ENCODE results near the gene ITIH5. TPM values are rescaled to one million over a fixed set of nuclear protein-coding genes. Genes with fewer than 3 reads are reported as not detected.

The ITIH5 gene
- total and polyA plus RNA-seq, 2 donors: 1.2 to 1.8 TPM

- 26% methylated on average over 3 of the region's 3 CpGs for WGBS
- Histone ChIP-seq H3K4me1 (ENCODE audit: control insufficient read depth in 2 of 2, insufficient read depth in 2 of 2, low read length in 2 of 2) (peaks cover 13 to 32% of the 10 kb centered on the region in 2 donors), H3K27me3 (ENCODE audit: control insufficient read depth in 2 of 2, insufficient read depth in 1 of 2, low read length in 1 of 2) (no peaks in the 10 kb centered on the region), H3K9me3 (ENCODE audit: control insufficient read depth in 2 of 2, insufficient read depth in 1 of 2, low read length in 1 of 2) (no peaks in the 10 kb centered on the region), H3K4me3 (ENCODE audit: low read length in 2 of 2) (no peak overlapping the region), H3K27ac (ENCODE audit: low read depth in 1 of 2, low read length in 1 of 2) (peak overlapping the region; percentile 44 to 76), H3K36me3 (ENCODE audit: control insufficient read depth in 2 of 2, insufficient read depth in 2 of 2, low read length in 1 of 2) (no peaks in the 10 kb centered on the region)
- DNase-seq (ENCODE audit: low read depth in 6 of 9, low spot score in 9 of 9): peak in 6 of 9 donors; percentile 25 to 75 (median 38)
These were observed 65.6 kb downstream of the ITIH5 start for GRCh38 chr10:7601023-7601656.

GRCh38 chr10:7598771-7599170, 68.0 kb downstream of the ITIH5 start:
- H3K27ac ChIP-seq (ENCODE audit: low read depth in 1 of 2, low read length in 1 of 2): no peak overlapping the region
- no peak for DNase-seq (ENCODE audit: low read depth in 6 of 9, low spot score in 9 of 9)
- WGBS: 94% methylated on average over 3 of the region's 3 CpGs

GRCh38 chr10:7596356-7596755, 70.4 kb downstream of the ITIH5 start:
- WGBS: 56% methylated on average over 6 of the region's 6 CpGs
- Histone ChIP-seq H3K4me1 (ENCODE audit: control insufficient read depth in 2 of 2, insufficient read depth in 2 of 2, low read length in 2 of 2) (peaks cover 9 to 22% of the 10 kb centered on the region in 2 donors), H3K4me3 (ENCODE audit: low read length in 2 of 2) (no peak overlapping the region), H3K27ac (ENCODE audit: low read depth in 1 of 2, low read length in 1 of 2) (no peak overlapping the region), H3K36me3 (ENCODE audit: control insufficient read depth in 2 of 2, insufficient read depth in 2 of 2, low read length in 1 of 2) (no peaks in the 10 kb centered on the region), H3K9me3 (ENCODE audit: control insufficient read depth in 2 of 2, insufficient read depth in 1 of 2, low read length in 1 of 2) (no peaks in the 10 kb centered on the region), H3K27me3 (ENCODE audit: control insufficient read depth in 2 of 2, insufficient read depth in 1 of 2, low read length in 1 of 2) (no peaks in the 10 kb centered on the region)
- DNase-seq (ENCODE audit: low read depth in 6 of 9, low spot score in 9 of 9): no peak

More at GRCh38 chr10:7598771-7599170, 68.0 kb downstream of the ITIH5 start:
- Histone ChIP-seq H3K4me3 (ENCODE audit: low read length in 2 of 2) (no peak overlapping the region), H3K9me3 (ENCODE audit: control insufficient read depth in 2 of 2, insufficient read depth in 1 of 2, low read length in 1 of 2) (no peaks in the 10 kb centered on the region), H3K27me3 (ENCODE audit: control insufficient read depth in 2 of 2, insufficient read depth in 1 of 2, low read length in 1 of 2) (no peaks in the 10 kb centered on the region), H3K4me1 (ENCODE audit: control insufficient read depth in 2 of 2, insufficient read depth in 2 of 2, low read length in 2 of 2) (peaks cover 13 to 32% of the 10 kb centered on the region in 2 donors), H3K36me3 (ENCODE audit: control insufficient read depth in 2 of 2, insufficient read depth in 2 of 2, low read length in 1 of 2) (no peaks in the 10 kb centered on the region)

- H3K27me3 ChIP-seq (ENCODE audit: control insufficient read depth in 2 of 2, insufficient read depth in 1 of 2, low read length in 1 of 2): no peaks in the 10 kb centered on the region
- no peaks in the 10 kb centered on the region for H3K4me1 ChIP-seq (ENCODE audit: control insufficient read depth in 2 of 2, insufficient read depth in 2 of 2, low read length in 2 of 2)
- H3K27ac ChIP-seq (ENCODE audit: low read depth in 1 of 2, low read length in 1 of 2): no peak overlapping the region
- H3K36me3 ChIP-seq (ENCODE audit: control insufficient read depth in 2 of 2, insufficient read depth in 2 of 2, low read length in 1 of 2): no peaks in the 10 kb centered on the region
- WGBS: 96% methylated on average over 4 of the region's 4 CpGs
- no peak overlapping the region for H3K4me3 ChIP-seq (ENCODE audit: low read length in 2 of 2)
- no peak for DNase-seq (ENCODE audit: low read depth in 6 of 9, low spot score in 9 of 9)
- no peaks in the 10 kb centered on the region for H3K9me3 ChIP-seq (ENCODE audit: control insufficient read depth in 2 of 2, insufficient read depth in 1 of 2, low read length in 1 of 2)
These were observed 72.9 kb downstream of the ITIH5 start for GRCh38 chr10:7593905-7594304.

- no peak overlapping the region for H3K4me3 ChIP-seq (ENCODE audit: low read length in 2 of 2)
- H3K27ac ChIP-seq (ENCODE audit: low read depth in 1 of 2, low read length in 1 of 2): no peak overlapping the region
- no peaks in the 10 kb centered on the region for H3K9me3 ChIP-seq (ENCODE audit: control insufficient read depth in 2 of 2, insufficient read depth in 1 of 2, low read length in 1 of 2)
- 95% methylated on average over 4 of the region's 4 CpGs for WGBS
- H3K36me3 ChIP-seq (ENCODE audit: control insufficient read depth in 2 of 2, insufficient read depth in 2 of 2, low read length in 1 of 2): no peaks in the 10 kb centered on the region
- H3K4me1 ChIP-seq (ENCODE audit: control insufficient read depth in 2 of 2, insufficient read depth in 2 of 2, low read length in 2 of 2): no peaks in the 10 kb centered on the region
- no peaks in the 10 kb centered on the region for H3K27me3 ChIP-seq (ENCODE audit: control insufficient read depth in 2 of 2, insufficient read depth in 1 of 2, low read length in 1 of 2)
- DNase-seq (ENCODE audit: low read depth in 6 of 9, low spot score in 9 of 9): no peak
These were observed 73.7 kb downstream of the ITIH5 start for GRCh38 chr10:7593063-7593462.

GRCh38 chr10:7592627-7593026, 74.1 kb downstream of the ITIH5 start:
- no peak overlapping the region for H3K27ac ChIP-seq (ENCODE audit: low read depth in 1 of 2, low read length in 1 of 2)
- no peaks in the 10 kb centered on the region for H3K9me3 ChIP-seq (ENCODE audit: control insufficient read depth in 2 of 2, insufficient read depth in 1 of 2, low read length in 1 of 2)
- H3K36me3 ChIP-seq (ENCODE audit: control insufficient read depth in 2 of 2, insufficient read depth in 2 of 2, low read length in 1 of 2): no peaks in the 10 kb centered on the region
- H3K4me3 ChIP-seq (ENCODE audit: low read length in 2 of 2): no peak overlapping the region
- H3K27me3 ChIP-seq (ENCODE audit: control insufficient read depth in 2 of 2, insufficient read depth in 1 of 2, low read length in 1 of 2): no peaks in the 10 kb centered on the region
- H3K4me1 ChIP-seq (ENCODE audit: control insufficient read depth in 2 of 2, insufficient read depth in 2 of 2, low read length in 2 of 2): no peaks in the 10 kb centered on the region
- 94% methylated on average over 5 of the region's 5 CpGs for WGBS
- no peak for DNase-seq (ENCODE audit: low read depth in 6 of 9, low spot score in 9 of 9)

GRCh38 chr10:7590271-7590670, 76.5 kb downstream of the ITIH5 start:
- no peaks in the 10 kb centered on the region for H3K9me3 ChIP-seq (ENCODE audit: control insufficient read depth in 2 of 2, insufficient read depth in 1 of 2, low read length in 1 of 2)
- WGBS: 86% methylated on average over 9 of the region's 9 CpGs
- no peaks in the 10 kb centered on the region for H3K36me3 ChIP-seq (ENCODE audit: control insufficient read depth in 2 of 2, insufficient read depth in 2 of 2, low read length in 1 of 2)
- no peak overlapping the region for H3K4me3 ChIP-seq (ENCODE audit: low read length in 2 of 2)
- no peak overlapping the region for H3K27ac ChIP-seq (ENCODE audit: low read depth in 1 of 2, low read length in 1 of 2)
- no peaks in the 10 kb centered on the region for H3K4me1 ChIP-seq (ENCODE audit: control insufficient read depth in 2 of 2, insufficient read depth in 2 of 2, low read length in 2 of 2)
- no peaks in the 10 kb centered on the region for H3K27me3 ChIP-seq (ENCODE audit: control insufficient read depth in 2 of 2, insufficient read depth in 1 of 2, low read length in 1 of 2)
- peak in 1 of 9 donors; percentile 30 for DNase-seq (ENCODE audit: low read depth in 6 of 9, low spot score in 9 of 9)

GRCh38 chr10:7589748-7590147, 77.0 kb downstream of the ITIH5 start:
- 97% methylated on average over 10 of the region's 10 CpGs for WGBS
- Histone ChIP-seq H3K9me3 (ENCODE audit: control insufficient read depth in 2 of 2, insufficient read depth in 1 of 2, low read length in 1 of 2) (no peaks in the 10 kb centered on the region), H3K4me3 (ENCODE audit: low read length in 2 of 2) (no peak overlapping the region), H3K27ac (ENCODE audit: low read depth in 1 of 2, low read length in 1 of 2) (no peak overlapping the region), H3K4me1 (ENCODE audit: control insufficient read depth in 2 of 2, insufficient read depth in 2 of 2, low read length in 2 of 2) (no peaks in the 10 kb centered on the region), H3K27me3 (ENCODE audit: control insufficient read depth in 2 of 2, insufficient read depth in 1 of 2, low read length in 1 of 2) (no peaks in the 10 kb centered on the region), H3K36me3 (ENCODE audit: control insufficient read depth in 2 of 2, insufficient read depth in 2 of 2, low read length in 1 of 2) (no peaks in the 10 kb centered on the region)
- no peak for DNase-seq (ENCODE audit: low read depth in 6 of 9, low spot score in 9 of 9)

- H3K9me3 ChIP-seq (ENCODE audit: control insufficient read depth in 2 of 2, insufficient read depth in 1 of 2, low read length in 1 of 2): no peaks in the 10 kb centered on the region
- no peak for DNase-seq (ENCODE audit: low read depth in 6 of 9, low spot score in 9 of 9)
- no peaks in the 10 kb centered on the region for H3K27me3 ChIP-seq (ENCODE audit: control insufficient read depth in 2 of 2, insufficient read depth in 1 of 2, low read length in 1 of 2)
- H3K36me3 ChIP-seq (ENCODE audit: control insufficient read depth in 2 of 2, insufficient read depth in 2 of 2, low read length in 1 of 2): no peaks in the 10 kb centered on the region
- H3K4me3 ChIP-seq (ENCODE audit: low read length in 2 of 2): no peak overlapping the region
- H3K4me1 ChIP-seq (ENCODE audit: control insufficient read depth in 2 of 2, insufficient read depth in 2 of 2, low read length in 2 of 2): no peaks in the 10 kb centered on the region
- no peak overlapping the region for H3K27ac ChIP-seq (ENCODE audit: low read depth in 1 of 2, low read length in 1 of 2)
- 97% methylated on average over 6 of the region's 6 CpGs for WGBS
These were observed 78.9 kb downstream of the ITIH5 start for GRCh38 chr10:7587865-7588188.

Data from thymus (tissue), 11 donors.